GM21529 (cell line): ENCODE data around the gene TMEM187.

Experiments
- ATAC-seq: cut with Tn5 transposase; IDR thresholded peaks from one replicate; pipeline ENCODE4 v1.9.1; 2021; ENCODE audit not compliant: unreplicated experiment

TMEM187 gene

GRCh38 chrX:153953892-153954557 lies 18.5 kb upstream of the TMEM187 start:
- no peak for ATAC-seq

GRCh38 chrX:153954558-153955227 lies 17.9 kb upstream of the TMEM187 start:
- no peak for ATAC-seq

GRCh38 chrX:153955228-153955732 lies 17.3 kb upstream of the TMEM187 start:
- no peak for ATAC-seq

- ATAC-seq: no peak
Observed at GRCh38 chrX:153956044-153956907, 16.3 kb upstream of the TMEM187 start.

- no peak for ATAC-seq
Observed at GRCh38 chrX:153957224-153957623, 15.3 kb upstream of the TMEM187 start.

GRCh38 chrX:153958605-153959004 lies 13.9 kb upstream of the TMEM187 start:
- ATAC-seq: no peak

- no peak for ATAC-seq
Observed at GRCh38 chrX:153959649-153960048, 12.9 kb upstream of the TMEM187 start.

GRCh38 chrX:153960077-153960476 lies 12.5 kb upstream of the TMEM187 start:
- no peak for ATAC-seq

GRCh38 chrX:153960786-153961185 lies 11.8 kb upstream of the TMEM187 start:
- ATAC-seq: no peak

GRCh38 chrX:153961292-153961691 lies 11.3 kb upstream of the TMEM187 start:
- no peak for ATAC-seq

GRCh38 chrX:153963546-153963945 lies 9.0 kb upstream of the TMEM187 start:
- ATAC-seq: no peak

- ATAC-seq: no peak
Observed at GRCh38 chrX:153964105-153964504, 8.4 kb upstream of the TMEM187 start.

- no peak for ATAC-seq
Observed at GRCh38 chrX:153965406-153965805, 7.1 kb upstream of the TMEM187 start.

- ATAC-seq: no peak
Observed at GRCh38 chrX:153966283-153966688, 6.3 kb upstream of the TMEM187 start.

- ATAC-seq: no peak
Observed at GRCh38 chrX:153966841-153967535, 5.6 kb upstream of the TMEM187 start.

GRCh38 chrX:153967536-153968224 lies 4.9 kb upstream of the TMEM187 start:
- ATAC-seq: no peak

GRCh38 chrX:153968255-153968654 lies 4.3 kb upstream of the TMEM187 start:
- ATAC-seq: no peak

- no peak for ATAC-seq
Observed at GRCh38 chrX:153968754-153969124, 3.8 kb upstream of the TMEM187 start.

- no peak for ATAC-seq
Observed at GRCh38 chrX:153969125-153969903, 3.2 kb upstream of the TMEM187 start.

GRCh38 chrX:153969904-153970356 lies 2.6 kb upstream of the TMEM187 start:
- ATAC-seq: no peak
